ENCODE results near the gene GPRC5A. TPM values are rescaled to one million over a fixed set of nuclear protein-coding genes. Genes with fewer than 3 reads are reported as not detected.

GPRC5A gene
- total and polyA plus RNA-seq, 2 experiments from 2014 or later: 37.8 to 84.8 TPM

- 69 to 72% methylated on average over 5 of the region's 5 CpGs for WGBS, 2 experiments (ENCODE audit: low coverage in 1 of 2, low lambda C conversion rate in 2 of 2, missing lambda C conversion rate in 2 of 2)
- Histone ChIP-seq H3K79me2 (ENCODE audit: insufficient read depth) (no peaks in the 10 kb centered on the region), H4K20me1 (ENCODE audit: insufficient read depth) (no peaks in the 10 kb centered on the region), H3K9me3 (ENCODE audit: low read depth) (no peaks in the 10 kb centered on the region), H3K4me2 (ENCODE audit: unreplicated experiment) (no peak overlapping the region), H3K36me3 (ENCODE audit: low read depth) (0 out of 2 replicates have a peak, but pooled peaks cover 3% of the 10 kb centered on the region), H3K9ac (no peak overlapping the region), H3K27me3 (replicated peaks; ENCODE audit: insufficient read depth) (no peaks in the 10 kb centered on the region), H3K4me3 (no peak overlapping the region), H3K4me1 (ENCODE audit: insufficient read depth) (peaks cover 19% of the 10 kb centered on the region), H3K27ac (no peak overlapping the region), H3F3A (ENCODE audit: insufficient read depth) (peaks cover 19% of the 10 kb centered on the region), H3K9me2 (ENCODE audit: insufficient read depth) (no peaks in the 10 kb centered on the region), H2AFZ (no peak overlapping the region)
- DNase-seq: no peak
- TF ChIP-seq EZH2phosphoT487 (IDR thresholded peaks at IDR 0.05; ENCODE audit: insufficient read depth, low read depth) (no peak), EZH2 (IDR thresholded peaks at IDR 0.05; ENCODE audit: insufficient read depth, poor library complexity, severe bottlenecking) (no peak)
- in situ Hi-C loops (cut with MboI): loop anchor here (10.0 kb wide), 1 partner anchor 305 kb away; no protein-coding TSS in a partner anchor
Measured at GRCh38 chr12:12919666-12920435, 28.5 kb downstream of the GPRC5A start.

GRCh38 chr12:12922191-12922616, 30.8 kb downstream of the GPRC5A start:
- no peak for TF ChIP-seq EZH2phosphoT487 (IDR thresholded peaks at IDR 0.05; ENCODE audit: insufficient read depth, low read depth)
- in situ Hi-C loops (cut with MboI): no loop called here
- Histone ChIP-seq H3K9me3 (ENCODE audit: low read depth) (no peaks in the 10 kb centered on the region), H3K4me1 (ENCODE audit: insufficient read depth) (peaks cover 27% of the 10 kb centered on the region), H4K20me1 (ENCODE audit: insufficient read depth) (no peaks in the 10 kb centered on the region), H3K79me2 (ENCODE audit: insufficient read depth) (no peaks in the 10 kb centered on the region), H3K9ac (no peak overlapping the region), H2AFZ (no peak overlapping the region), H3K4me3 (no peak overlapping the region), H3F3A (ENCODE audit: insufficient read depth) (peaks cover 23% of the 10 kb centered on the region), H3K27me3 (replicated peaks; ENCODE audit: insufficient read depth) (no peaks in the 10 kb centered on the region), H3K36me3 (ENCODE audit: low read depth) (0 out of 2 replicates have a peak, but pooled peaks cover 3% of the 10 kb centered on the region), H3K9me2 (ENCODE audit: insufficient read depth) (no peaks in the 10 kb centered on the region), H3K27ac (peak overlapping the region; percentile 27; the same call in 1 of the 2 replicates), H3K4me2 (ENCODE audit: unreplicated experiment) (no peak overlapping the region)
- peak; percentile 84 for DNase-seq
- WGBS, 2 experiments (ENCODE audit: low coverage in 1 of 2, low lambda C conversion rate in 2 of 2, missing lambda C conversion rate in 2 of 2): 45 to 50% methylated on average over 6 of the region's 6 CpGs

- H3K36me3 ChIP-seq (ENCODE audit: low read depth): no peaks in the 10 kb centered on the region
- H3K4me2 ChIP-seq (ENCODE audit: unreplicated experiment): no peak overlapping the region
- H3K27ac ChIP-seq: no peak overlapping the region
- 95 to 97% methylated on average over 7 of the region's 7 CpGs for WGBS, 2 experiments (ENCODE audit: low coverage in 1 of 2, low lambda C conversion rate in 2 of 2, missing lambda C conversion rate in 2 of 2)
- DNase-seq: no peak
- H3K27me3 ChIP-seq (replicated peaks; ENCODE audit: insufficient read depth): no peaks in the 10 kb centered on the region
- H3K9me2 ChIP-seq (ENCODE audit: insufficient read depth): no peaks in the 10 kb centered on the region
- H3F3A ChIP-seq (ENCODE audit: insufficient read depth): peaks cover 23% of the 10 kb centered on the region
- no peaks in the 10 kb centered on the region for H4K20me1 ChIP-seq (ENCODE audit: insufficient read depth)
- in situ Hi-C loops (cut with MboI): no loop called here
- H3K9me3 ChIP-seq (ENCODE audit: low read depth): no peaks in the 10 kb centered on the region
- H3K9ac ChIP-seq: no peak overlapping the region
- H2AFZ ChIP-seq: no peak overlapping the region
- no peak overlapping the region for H3K4me3 ChIP-seq
- H3K79me2 ChIP-seq (ENCODE audit: insufficient read depth): no peaks in the 10 kb centered on the region
- TF ChIP-seq EZH2 (IDR thresholded peaks at IDR 0.05; ENCODE audit: insufficient read depth, poor library complexity, severe bottlenecking) (no peak), EZH2phosphoT487 (IDR thresholded peaks at IDR 0.05; ENCODE audit: insufficient read depth, low read depth) (no peak)
- peaks cover 27% of the 10 kb centered on the region for H3K4me1 ChIP-seq (ENCODE audit: insufficient read depth)
Measured at GRCh38 chr12:12922978-12923377, 31.6 kb downstream of the GPRC5A start.

DNA sequence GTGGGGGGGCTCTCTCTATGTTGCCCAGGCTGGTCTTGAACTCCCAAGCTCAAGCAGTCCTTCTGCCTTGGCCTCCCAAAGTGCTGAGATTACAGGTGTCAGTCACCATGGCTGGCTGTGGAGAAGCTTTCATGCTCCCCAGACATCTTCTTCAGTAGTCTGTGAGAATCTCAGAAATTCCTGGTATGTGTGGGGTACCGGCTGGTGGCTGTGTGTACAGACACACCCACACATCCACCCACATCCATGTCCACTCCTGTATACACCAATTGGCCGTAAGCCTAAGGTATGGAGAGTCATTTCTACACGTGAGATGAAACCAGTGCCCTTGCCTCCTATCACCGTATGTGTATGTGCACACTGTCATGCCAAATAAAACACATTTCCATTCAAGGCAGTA, 32.8 kb downstream of the GPRC5A start:
- no peak for DNase-seq
- Histone ChIP-seq H3K36me3 (ENCODE audit: low read depth) (no peaks in the 10 kb centered on the region), H3K4me3 (no peak overlapping the region), H2AFZ (no peak overlapping the region), H3K79me2 (ENCODE audit: insufficient read depth) (no peaks in the 10 kb centered on the region), H3K4me1 (ENCODE audit: insufficient read depth) (peaks cover 27% of the 10 kb centered on the region), H3K27me3 (replicated peaks; ENCODE audit: insufficient read depth) (no peaks in the 10 kb centered on the region), H3K9me2 (ENCODE audit: insufficient read depth) (no peaks in the 10 kb centered on the region), H4K20me1 (ENCODE audit: insufficient read depth) (no peaks in the 10 kb centered on the region), H3K9me3 (ENCODE audit: low read depth) (no peaks in the 10 kb centered on the region), H3K27ac (no peak overlapping the region), H3K4me2 (ENCODE audit: unreplicated experiment) (no peak overlapping the region), H3F3A (ENCODE audit: insufficient read depth) (peaks cover 22% of the 10 kb centered on the region), H3K9ac (no peak overlapping the region)
- WGBS, 2 experiments (ENCODE audit: low coverage in 1 of 2, low lambda C conversion rate in 2 of 2, missing lambda C conversion rate in 2 of 2): 84 to 88% methylated on average over 4 of the region's 4 CpGs
- in situ Hi-C loops (cut with MboI): no loop called here
- TF ChIP-seq EZH2phosphoT487 (IDR thresholded peaks at IDR 0.05; ENCODE audit: insufficient read depth, low read depth) (no peak), EZH2 (IDR thresholded peaks at IDR 0.05; ENCODE audit: insufficient read depth, poor library complexity, severe bottlenecking) (no peak)

All from GM23248 (cell line).